NOMO-1 (cell line): ENCODE measurements around the gene LMNA.

ENCODE experiments used
- DNase-seq, 2 experiments: peaks; one replicate each; lab custom pipeline; 2025; ENCODE audit not compliant: unreplicated experiment in 2 of 2; lab: John Stamatoyannopoulos, UW

The LMNA gene

GRCh38 chr1:156081180-156081916 lies 33.2 kb upstream of the LMNA start:
- no peak for DNase-seq

- DNase-seq: no peak
Measured at GRCh38 chr1:156081917-156082308, 32.6 kb upstream of the LMNA start.

GRCh38 chr1:156082309-156083091 lies 32.0 kb upstream of the LMNA start, which contains the start of gene MEX3A:
Gene MEX3A (minus strand): TSS chr1:156082465. CDS start chr1:156081998, 467 bp downstream.
- peak; percentile 42 to 54 for DNase-seq

GRCh38 chr1:156083800-156084790 lies 30.4 kb upstream of the LMNA start:
- DNase-seq: no peak

- DNase-seq: no peak
Measured at GRCh38 chr1:156086256-156086662, 28.3 kb upstream of the LMNA start.

- no peak for DNase-seq
Measured at GRCh38 chr1:156089704-156090103, 24.8 kb upstream of the LMNA start.

GRCh38 chr1:156090138-156090839 lies 24.2 kb upstream of the LMNA start:
- no peak for DNase-seq

GRCh38 chr1:156090840-156091188 lies 23.7 kb upstream of the LMNA start:
- DNase-seq: peak; percentile 57 to 62

GRCh38 chr1:156091610-156092009 lies 22.9 kb upstream of the LMNA start:
- no peak for DNase-seq

GRCh38 chr1:156095906-156096508 lies 18.5 kb upstream of the LMNA start:
- no peak for DNase-seq

GRCh38 chr1:156096640-156097391 lies 17.7 kb upstream of the LMNA start:
- DNase-seq: peak; percentile 81 to 89

GRCh38 chr1:156097499-156098178 lies 16.9 kb upstream of the LMNA start:
- no peak for DNase-seq

GRCh38 chr1:156098784-156099183 lies 15.7 kb upstream of the LMNA start:
- DNase-seq: no peak

- no peak for DNase-seq
Measured at GRCh38 chr1:156099282-156099681, 15.2 kb upstream of the LMNA start.

- DNase-seq: no peak
Measured at GRCh38 chr1:156100205-156100995, 14.1 kb upstream of the LMNA start.

GRCh38 chr1:156101880-156102279 lies 12.6 kb upstream of the LMNA start:
- DNase-seq: no peak

- peak; percentile 23 to 48 for DNase-seq
Measured at GRCh38 chr1:156102633-156103511, 11.6 kb upstream of the LMNA start.
